ENCODE measurements around the gene RGS3.

The RGS3 gene

DNA sequence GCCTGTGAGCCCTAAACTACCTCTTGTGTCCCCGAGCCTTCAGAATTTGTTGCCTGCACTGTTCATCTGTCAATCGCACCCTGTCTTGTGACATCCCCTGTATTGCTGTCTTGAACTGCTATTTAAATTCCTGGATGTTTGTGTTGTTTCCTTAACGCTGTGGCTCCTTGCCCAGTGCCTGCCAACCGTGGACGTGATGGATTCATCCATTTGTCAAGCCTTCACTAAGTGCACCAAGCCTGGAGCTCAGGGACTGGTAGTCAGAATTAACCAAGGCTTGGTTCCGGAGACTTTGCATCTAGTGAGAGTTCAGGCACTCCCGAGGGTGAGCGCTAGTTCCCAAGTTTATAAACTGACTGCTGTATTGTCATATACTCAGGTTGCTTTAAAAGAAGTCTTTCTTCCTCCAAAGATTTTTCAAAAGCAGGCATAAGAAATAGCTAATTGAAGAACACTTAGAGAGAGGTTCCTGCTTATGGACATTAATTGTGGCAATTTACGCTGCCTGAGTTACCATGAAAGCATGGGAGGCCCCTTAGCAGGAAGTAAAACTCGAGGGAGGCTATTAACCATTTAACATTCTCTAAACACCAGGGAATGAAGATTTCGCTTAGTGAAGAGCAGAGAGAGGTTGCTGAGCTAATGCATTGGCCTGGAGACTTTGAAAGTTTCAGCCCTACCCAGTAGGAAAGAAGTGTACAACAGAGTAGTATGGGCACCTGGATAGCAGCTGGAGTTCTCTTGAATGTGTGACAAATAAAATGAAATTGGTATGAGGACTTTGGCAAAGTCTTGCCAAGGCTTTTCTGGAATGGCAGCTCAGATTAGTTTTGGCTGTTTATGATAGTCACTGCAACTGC lies 29.0 kb downstream of the RGS3 start:
- DNase-seq = no peak

DNA sequence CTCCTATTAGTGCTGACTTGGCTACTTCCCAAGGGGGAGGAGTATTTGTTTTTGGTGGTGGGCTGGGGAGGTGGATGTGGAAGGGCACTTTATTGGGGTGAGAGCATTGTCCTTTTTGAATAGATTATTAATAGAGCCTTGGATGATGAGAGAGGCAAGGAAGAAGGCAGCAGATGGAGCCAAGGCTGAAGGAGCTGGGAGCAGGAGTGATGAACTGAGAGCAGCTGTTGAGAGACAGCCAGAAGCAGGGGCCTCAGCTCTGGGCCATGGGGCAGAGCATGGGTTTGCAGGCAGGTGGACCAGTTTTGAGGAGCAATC lies 29.6 kb downstream of the RGS3 start:
- DNase-seq = no peak

DNA sequence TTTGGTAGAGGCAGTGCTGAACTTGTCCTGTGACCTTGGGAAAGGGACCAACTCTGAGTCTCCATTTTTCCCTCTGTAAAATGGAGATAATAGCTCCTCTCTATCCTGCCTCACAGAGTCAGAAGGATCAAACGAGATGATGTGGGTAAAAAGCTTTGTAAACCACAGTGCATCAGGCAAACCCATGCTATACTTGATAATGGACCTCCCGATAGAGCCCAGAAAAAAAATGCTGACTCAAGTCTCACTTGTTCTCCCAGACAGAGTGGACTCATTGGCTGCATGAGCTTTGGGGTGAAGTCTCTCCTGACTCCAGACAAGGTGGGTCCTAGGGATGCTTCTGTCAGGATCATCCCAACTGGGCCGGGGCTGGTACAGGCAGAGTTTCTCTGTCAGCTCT lies 32.0 kb downstream of the RGS3 start:
- DNase-seq = no peak

DNA sequence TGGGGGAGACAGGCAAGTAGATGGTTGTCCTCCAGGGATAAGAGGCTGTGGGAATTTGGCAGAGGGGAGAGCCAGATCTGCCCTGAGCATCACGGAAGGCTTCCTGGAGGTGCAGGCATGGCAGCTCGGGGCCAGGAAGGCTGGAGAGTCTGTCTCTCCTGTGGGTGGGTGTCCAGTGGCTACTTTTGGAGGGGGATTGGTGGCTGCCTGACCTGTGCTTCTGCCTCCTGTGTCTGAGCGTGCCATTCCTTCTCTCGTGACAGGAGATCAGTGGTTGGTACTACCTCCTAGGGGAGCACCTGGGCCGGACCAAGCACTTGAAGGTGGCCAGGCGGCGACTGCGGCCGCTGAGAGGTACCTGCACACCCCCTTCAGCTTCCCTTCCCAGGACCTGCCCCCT lies 33.5 kb downstream of the RGS3 start:
- no peak for DNase-seq

DNA sequence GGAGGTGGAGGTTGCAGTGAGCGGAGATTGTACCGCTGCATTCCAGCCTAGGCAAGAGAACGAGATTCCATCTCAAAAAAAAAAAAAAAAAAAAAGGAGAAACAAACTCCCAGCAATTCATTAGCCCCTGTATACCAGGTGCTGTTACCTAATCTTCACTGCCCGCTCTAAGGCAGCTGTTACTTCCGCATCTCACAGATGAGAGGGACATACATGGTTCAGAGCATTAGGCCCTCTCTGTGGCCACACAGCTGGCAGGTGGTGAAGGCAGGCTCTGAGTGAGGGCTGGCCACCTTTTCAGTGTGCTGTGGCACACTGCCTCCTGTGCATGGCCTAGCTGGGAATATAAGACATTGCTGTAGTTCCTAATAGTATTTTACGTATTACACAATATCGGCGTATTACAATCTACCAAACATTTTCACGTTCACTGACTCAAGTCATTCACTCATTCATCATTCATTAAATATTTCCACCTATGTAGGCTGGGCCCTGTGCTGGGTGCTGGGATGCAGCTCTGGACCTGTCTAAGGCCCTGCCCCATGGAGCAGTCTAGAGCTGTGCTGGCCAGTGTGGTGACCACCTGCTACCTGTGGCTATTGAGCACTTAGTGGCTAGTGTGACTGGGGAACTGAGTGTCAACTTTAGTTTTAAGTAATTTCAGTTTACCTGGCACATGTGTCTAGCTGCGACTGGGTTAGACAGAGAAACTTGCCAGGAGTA lies 35.8 kb downstream of the RGS3 start:
- no peak for DNase-seq

DNA sequence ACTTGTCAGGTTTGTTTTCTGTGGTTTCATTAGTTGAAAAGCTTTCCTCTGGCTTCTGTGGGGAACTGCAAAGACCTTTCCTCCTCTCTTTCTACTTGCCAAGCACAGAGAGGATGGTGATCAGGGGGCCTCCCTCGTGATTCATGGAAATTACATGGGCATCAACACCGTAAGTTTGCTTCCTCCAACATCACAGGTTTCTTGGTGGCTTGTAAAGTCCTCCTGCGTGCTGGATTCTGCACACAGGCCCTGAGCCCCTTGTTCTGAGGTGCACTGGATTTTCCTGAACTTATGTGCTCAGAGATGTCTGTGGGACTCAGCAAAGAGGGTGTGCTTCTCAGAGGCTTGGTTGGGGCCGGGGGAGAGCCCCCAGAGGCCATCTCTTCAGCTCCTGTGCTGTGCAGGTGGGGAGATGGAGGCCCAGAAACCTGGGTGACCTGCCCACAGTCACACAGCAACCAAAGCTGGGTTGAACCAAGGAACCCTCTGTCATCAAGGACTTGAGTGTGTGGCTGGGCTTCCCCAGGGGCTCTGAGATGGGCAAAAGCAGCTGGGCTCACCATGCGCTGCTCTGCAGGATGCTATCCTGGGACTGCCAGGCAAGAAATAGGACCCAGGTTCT lies 36.5 kb downstream of the RGS3 start:
- no peak for DNase-seq

DNA sequence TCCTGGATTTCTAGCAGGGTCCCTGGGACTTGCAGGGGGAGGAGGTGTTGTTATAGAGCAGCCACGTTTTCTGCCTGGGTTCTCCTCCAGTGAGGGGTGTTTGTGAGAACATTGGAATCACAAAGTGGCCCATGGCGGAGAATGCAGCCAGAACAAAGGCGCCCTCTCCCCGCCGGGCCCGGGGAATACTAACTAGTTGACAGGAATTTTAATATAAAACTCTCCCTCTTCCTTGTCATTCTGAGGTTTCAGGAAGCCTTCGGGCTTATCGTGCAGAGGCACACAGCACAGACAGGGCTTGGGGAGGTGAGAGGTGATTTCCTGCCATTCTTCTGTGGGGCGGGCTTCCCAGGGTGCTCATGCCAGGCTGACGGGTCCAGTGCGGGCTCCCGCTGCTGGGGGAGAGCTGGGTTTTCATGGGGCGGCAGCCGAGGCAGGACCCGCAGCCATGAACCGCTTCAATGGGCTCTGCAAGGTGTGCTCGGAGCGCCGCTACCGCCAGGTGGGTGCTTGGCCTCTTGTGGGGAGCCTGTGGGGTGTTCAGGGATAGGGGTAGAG lies 37.7 kb downstream of the RGS3 start:
- DNase-seq = no peak

DNA sequence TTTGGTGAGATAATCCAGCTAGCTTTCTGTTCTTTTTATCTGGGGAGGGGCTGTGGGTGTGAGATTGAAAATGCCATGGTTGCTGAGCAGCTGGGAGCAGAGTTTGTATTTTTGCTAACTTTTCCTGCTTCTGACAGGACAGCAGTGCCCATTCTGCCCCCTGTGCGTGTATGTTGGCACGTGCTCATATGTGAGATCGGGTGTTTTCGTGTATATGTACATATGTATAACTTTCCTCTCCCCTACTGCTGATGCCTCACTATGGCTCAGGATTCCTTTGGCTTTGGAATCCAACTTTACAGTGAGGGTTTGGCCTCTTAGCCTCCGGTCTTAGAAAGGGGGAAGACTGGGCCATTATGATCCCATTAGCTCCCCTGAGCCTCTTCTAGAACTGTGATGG lies 38.3 kb downstream of the RGS3 start:
- no peak for DNase-seq

DNA sequence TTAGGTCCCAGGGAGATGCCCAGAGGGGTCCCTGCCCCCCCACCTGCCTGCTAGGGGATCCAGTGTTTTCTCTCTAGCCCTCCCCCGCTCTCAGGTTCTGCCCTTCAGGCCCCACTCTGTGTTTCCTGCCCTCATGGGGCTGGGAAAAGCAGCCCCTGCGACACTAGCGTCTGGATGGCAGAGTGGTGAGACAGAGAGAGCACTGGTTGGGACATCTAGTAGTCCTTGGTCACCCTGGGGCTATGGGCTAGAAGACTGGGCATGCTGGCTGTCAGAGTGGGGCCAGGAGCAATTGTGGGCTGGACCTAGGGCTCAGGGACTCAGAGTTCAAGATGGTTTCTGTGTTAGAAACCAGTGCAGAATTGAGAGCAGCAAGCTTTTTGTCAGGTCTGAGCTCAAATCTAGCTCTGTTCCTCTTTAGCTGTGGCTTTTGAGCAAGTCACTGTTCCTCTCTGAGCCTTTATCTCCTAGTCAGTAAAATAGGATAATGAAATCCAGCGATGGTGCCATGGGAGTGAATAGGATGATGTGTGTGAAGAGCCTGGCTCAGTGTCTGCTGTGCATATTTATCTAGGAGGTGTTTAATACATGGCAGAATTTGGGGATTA lies 39.0 kb downstream of the RGS3 start:
- no peak for DNase-seq

DNA sequence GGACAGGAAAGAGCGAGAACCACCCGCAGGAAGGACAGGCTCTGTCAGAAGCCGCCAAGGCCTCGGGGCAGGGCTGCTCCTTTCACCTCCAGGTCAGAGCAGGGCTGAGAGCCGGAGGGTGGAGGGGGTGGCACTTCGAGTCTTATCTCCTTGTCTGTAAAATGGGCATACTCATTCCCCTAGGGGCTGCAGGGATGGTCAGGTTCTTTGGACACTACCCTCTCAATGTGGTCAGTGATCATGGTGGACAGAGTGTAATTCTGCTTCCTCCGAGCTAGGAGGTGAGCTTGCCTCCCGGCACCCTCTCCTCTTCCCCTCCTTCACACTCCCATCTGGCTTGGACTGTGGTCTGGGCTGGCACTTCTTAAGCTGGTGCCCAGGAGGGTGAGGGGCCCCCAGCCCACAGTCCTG lies 39.6 kb downstream of the RGS3 start:
- DNase-seq = no peak

DNA sequence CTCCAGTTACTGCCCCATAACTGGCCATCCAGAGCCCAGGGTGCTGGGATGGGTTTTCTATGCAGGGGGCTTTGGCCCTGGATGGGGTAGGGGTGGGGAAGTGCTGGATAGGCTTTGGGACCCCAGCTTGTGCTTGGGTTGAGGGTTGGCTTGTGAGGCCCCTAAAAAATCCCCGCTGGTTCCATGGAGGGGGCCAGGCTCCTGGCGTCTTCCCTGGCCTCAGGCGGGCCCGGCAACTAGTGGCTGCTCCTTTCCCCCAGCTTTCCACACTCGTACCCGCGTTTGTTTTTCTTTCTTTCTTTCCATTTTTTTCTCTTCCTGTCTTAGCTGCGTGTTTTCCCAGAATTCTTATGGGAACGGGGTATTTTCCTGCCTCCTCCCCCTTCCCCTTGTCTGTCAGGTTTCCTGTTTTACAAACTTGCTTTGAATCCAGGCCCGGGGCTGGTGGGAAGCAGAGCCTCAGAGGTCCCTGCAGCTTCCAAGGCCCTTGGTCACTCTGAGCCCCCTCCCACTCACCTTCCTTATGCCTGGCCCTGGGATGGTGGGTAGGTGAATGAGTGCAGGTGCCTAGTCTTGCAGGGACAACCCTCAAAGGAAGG lies 40.2 kb downstream of the RGS3 start:
- DNase-seq = no peak

DNA sequence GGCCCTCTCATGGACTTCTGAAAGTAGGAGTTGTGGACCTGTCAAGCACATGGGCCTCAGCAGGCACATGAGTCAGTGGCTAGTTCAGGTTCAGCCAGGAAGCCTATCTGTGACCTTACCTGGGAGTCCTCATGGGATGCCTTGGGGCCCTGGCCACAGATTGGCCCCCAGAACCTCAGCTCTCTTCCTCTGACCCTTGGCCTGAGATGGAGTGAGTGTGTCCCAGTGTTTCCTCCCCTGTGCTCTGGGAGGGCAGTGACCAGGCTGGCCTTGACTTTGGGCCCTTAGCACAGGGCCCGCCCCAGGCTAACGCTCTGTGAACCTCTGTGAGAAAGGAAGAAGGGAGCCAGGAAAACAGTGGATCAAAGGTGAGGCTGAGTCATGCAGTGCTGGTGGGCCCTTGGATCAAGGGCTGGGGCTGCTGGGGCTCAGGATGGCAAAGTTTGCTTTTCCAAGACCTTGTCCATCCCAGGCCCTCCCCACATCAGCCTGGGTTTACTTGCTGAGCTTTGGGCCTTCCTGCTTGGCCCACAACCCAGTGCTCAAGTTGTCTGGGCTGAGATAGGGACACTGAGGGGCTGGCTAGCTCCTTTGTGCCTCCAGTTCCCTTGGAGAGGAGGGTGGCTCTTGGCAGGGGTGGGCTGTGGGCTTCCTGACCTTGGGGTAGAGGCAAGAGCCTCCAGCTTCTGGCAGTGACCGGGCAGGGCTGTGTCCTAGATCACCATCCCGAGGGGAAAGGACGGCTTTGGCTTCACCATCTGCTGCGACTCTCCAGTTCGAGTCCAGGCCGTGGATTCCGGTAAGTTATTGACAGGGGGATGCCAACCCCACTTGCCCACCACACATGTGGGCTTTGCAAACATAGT lies 41.4 kb downstream of the RGS3 start:
- no peak for DNase-seq

DNA sequence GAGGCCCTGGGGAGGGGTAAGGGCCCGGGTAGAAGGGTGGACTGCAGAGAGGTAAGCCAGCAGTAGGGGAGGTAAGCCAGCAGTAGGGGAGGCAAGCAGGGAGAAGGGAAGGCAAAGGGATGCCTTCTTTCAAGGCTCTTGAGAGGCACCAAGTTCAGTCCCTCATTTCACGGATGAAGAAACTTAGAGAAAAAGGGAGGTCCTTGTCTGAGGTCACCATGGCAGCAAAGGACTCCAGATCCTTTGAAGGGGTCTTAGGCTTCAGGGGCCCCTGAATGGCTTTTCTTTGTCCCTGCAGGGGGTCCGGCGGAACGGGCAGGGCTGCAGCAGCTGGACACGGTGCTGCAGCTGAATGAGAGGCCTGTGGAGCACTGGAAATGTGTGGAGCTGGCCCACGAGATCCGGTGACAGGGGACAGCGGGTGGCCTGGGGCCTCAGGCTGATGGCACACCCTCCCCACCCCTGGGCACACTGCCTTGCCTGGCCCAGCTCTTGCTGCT lies 42.6 kb downstream of the RGS3 start:
- DNase-seq = no peak

DNA sequence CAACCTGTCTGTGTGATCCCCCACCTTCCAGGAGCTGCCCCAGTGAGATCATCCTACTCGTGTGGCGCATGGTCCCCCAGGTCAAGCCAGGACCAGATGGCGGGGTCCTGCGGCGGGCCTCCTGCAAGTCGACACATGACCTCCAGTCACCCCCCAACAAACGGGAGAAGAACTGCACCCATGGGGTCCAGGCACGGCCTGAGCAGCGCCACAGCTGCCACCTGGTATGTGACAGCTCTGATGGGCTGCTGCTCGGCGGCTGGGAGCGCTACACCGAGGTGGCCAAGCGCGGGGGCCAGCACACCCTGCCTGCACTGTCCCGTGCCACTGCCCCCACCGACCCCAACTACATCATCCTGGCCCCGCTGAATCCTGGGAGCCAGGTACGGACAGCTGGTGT lies 43.7 kb downstream of the RGS3 start:
- no peak for DNase-seq

DNA sequence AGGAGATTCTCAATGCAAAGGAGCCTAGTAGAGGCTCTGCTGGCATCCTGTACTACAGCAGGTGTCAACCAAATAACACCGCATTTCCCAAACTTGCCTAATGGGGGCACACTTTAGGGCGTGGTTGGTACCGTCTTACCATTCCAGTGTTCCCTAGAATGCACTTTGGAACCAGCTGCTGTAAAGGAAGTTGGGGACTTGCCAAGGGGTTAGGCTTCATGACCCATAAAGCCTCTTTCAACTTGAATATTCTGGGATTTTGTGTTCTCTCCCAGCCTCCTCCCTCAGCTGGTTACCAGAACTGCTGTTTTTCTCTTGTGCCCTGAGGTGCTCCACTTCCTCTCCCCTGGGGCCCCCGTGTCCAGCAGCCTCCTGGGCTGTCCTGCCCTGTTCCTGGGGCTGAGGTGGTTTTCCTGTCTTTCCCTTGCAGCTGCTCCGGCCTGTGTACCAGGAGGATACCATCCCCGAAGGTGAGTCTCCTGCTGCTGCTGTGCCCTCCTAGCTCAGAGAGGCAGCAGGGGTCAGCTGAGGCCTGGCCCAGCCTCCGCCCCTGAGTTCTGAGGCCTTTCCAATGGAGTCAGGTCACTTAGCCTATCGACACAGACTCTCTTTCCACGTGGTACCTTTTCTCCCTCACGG lies 44.7 kb downstream of the RGS3 start:
- DNase-seq = no peak

DNA sequence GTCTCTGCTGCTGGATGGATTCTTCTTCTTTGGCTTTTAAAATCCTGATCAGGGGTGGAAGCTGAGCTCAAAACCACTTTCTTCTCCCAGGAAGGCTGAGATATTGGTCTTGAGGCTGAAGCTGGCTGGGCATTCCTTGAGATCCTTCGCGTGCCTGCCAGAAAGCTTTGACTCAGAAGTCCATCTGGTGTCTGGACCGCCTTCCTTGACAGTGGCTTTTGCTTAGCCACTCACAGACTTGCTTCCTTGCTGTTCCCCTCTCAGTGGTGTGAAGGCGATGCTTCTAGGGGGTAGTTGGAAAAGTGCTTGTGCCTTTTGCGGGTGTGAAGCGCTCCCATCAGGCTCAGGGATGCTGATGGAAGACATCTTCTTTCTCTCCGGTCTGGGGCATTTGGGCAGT lies 45.9 kb downstream of the RGS3 start:
- no peak for DNase-seq

DNA sequence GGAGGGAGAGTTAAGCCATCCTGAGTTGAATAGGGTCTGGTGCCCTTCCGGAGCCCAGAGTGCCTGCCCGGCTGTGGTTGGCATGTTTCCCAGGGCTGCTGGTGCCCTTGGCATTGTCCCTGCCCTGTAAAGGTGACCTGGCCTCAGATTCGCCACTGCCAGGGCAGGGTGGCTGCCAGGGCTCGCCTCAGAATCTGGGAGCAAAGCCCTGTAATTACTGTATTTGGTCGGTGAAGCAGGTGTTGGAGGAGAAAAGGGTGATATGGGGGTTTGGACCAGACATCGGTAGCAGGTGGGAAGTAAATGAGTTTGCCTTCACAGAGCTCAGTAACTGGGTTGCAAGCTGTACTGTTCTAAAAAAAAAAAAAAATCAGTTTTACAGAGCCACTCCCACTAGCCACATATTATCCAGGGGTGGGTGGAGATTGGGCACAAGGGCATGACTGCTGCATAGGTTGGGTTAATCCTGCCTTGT lies 47.6 kb downstream of the RGS3 start:
- peak; percentile 22 for DNase-seq

DNA sequence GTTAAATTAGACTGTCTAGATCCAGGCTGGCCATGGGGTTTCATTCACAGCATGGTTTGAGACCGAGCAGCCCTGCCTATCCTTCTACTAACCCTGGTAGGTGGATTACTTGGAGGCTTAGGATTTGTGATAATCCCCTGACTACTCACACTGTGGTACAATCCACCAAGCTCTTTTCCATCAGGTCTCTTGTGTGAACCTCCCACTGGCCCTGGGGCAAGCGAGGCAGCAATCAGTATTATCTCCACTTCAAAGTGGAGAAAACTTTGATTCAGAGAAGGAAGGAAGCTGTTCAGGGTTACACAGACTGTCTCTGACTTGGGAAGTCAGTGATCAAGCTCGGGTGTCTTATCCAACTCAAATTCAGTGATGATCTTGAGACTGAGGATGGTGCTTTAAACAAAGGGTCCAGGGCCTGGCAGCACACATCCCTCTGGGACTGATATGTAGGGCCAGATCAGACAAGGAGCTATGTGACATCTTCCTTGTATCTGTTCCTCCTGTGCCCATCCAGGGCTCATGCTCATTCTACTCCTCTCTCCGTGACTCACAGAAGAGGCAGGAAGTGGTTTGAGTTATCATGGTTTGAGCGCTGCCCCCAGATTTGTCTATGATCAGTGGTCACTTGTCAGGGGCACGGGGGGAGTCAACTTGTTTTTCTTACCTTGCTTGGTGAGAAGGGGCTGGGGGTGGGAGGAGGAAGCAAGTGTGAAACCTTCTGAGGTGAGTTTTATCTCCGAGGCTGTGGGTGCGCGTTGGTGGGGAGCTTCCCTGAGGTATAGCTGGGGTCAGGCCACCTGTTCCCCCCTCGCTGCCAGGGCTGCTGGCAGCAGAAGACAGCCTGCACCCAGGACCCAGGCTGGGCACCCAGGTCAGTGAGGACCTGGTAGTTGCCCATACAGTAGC lies 48.6 kb downstream of the RGS3 start:
- DNase-seq = no peak

DNA sequence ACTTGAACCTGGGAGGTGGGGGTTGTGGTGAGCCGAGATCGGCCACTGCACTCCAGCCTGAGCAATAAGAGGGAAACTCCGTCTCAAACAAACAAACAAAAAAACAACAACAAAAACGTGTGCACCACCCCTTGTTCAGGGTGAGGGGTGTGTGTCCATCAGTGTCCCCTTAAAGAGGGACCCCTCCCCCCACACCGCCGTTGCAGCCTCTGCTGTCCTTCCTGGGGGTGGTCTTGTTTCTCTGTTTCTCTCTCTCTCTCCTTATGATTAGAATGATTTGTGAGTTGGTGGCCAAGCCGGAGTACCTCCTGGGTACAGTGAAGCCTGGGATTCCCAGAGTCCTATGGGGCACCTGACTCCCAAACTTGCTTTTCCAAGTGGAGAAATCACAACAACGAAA lies 49.6 kb downstream of the RGS3 start:
- no peak for DNase-seq

DNA sequence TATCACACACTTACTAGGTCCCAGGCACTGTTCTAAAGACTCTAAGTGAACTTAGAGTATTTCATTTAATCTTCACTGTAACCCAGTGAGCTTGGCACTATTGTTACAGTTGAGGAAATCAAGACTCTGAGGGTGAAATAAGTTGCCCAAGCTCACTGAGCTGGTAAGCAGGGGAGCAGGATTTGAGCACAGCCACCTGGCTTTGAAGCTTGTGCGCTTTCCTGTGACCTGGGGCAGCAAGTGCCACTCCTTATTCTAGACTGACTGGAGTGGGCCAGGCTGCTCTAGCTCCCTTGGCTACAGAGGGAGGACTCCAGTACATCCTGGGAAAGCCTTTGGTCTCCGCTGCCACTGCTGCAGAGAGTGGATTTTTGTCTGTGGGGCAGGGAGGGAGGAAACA lies 50.0 kb downstream of the RGS3 start:
- no peak for DNase-seq
